A549 (cell line): Measurements from ENCODE around the gene FLNB. TPM values are rescaled to one million over a fixed set of nuclear protein-coding genes. Genes with fewer than 3 reads are reported as not detected.

Source experiments
- ATAC-seq, 2 experiments: fragments of 200-7000 bp in 1 of 2; fragments of >200 bp in 1 of 2; cut with Nextera tagmentation in 1 of 2; cut with Tn5 transposase in 1 of 2; 3 replicates each; pipeline versions ENCODE4 v1.8.0 to v1.9.1; 2018 to 2020; ENCODE audit warnings: mild to moderate bottlenecking in 1 of 2, moderate library complexity in 1 of 2
- CTCF ChIA-PET: fragments of 300-600 bp; sonication (Branson Sonifier 250); formaldehyde crosslinking; extraction: SDS; loops from one replicate; lab custom pipeline; 2021; ENCODE audit warnings: antibody characterized with exemption, inconsistent platforms; lab: Yijun Ruan, JAX
- POLR2A ChIA-PET: fragments of 350-600 bp; formaldehyde crosslinking; extraction: SDS; loops from one replicate; lab custom pipeline; 2021; ENCODE audit warnings: antibody characterized with exemption, inconsistent platforms; lab: Yijun Ruan, JAX
- DNase-seq, 2 experiments: peaks; one replicate each; pipeline versions ENCODE4 v3.0.0 to v3.0.0-alpha.2; 2011 to 2016; ENCODE audit warnings: low read depth in 1 of 2, low spot score in 1 of 2
- FAIRE-seq: peaks from 2 replicates; lab custom pipeline; 2011; peaks lifted over from hg19 to GRCh38; lab: Jason Lieb, UNC
- H3K27ac ChIP-seq, 2 experiments: fragments of >200 bp; sonication (Bioruptor Twin); formaldehyde crosslinking; 3 replicates each; pipeline ENCODE4 v1.5.1; 2016 to 2017
- H3K4me1 ChIP-seq: fragments of >200 bp; sonication (Bioruptor Twin); formaldehyde crosslinking; 3 replicates; pipeline ENCODE4 v1.6.1; 2016
- H3K4me2 ChIP-seq: fragments of >200 bp; sonication (Bioruptor Twin); formaldehyde crosslinking; 3 replicates; pipeline ENCODE4 v1.6.1; 2016
- H3K4me3 ChIP-seq: fragments of >200 bp; sonication (Bioruptor Twin); formaldehyde crosslinking; 3 replicates; pipeline ENCODE4 v1.5.1; 2016
- H3K9me3 ChIP-seq: fragments of >200 bp; sonication (Bioruptor Twin); formaldehyde crosslinking; 3 replicates; pipeline ENCODE4 v1.6.1; 2016
- GATA3 ChIP-seq: IDR thresholded peaks from 2 replicates; pipeline ENCODE4 v1.6.1; 2012; ENCODE audit warnings: borderline replicate concordance
- HDAC2 ChIP-seq: fragments of 200-600 bp; sonication (generic); IDR thresholded peaks from 2 replicates; pipeline ENCODE4 v1.6.1; 2016
- HEYL ChIP-seq: fragments of 250-450 bp; sonication (Bioruptor Pico); IDR thresholded peaks from 2 replicates; pipeline ENCODE4 v1.8.0; 2021; ENCODE audit warnings: mild to moderate bottlenecking, moderate library complexity
- KDM1A ChIP-seq: fragments of 200-600 bp; sonication (generic); IDR thresholded peaks from 2 replicates; pipeline ENCODE4 v1.6.1; 2016; ENCODE audit warnings: low read depth, mild to moderate bottlenecking
- KDM5A ChIP-seq: fragments of 200-600 bp; sonication (generic); IDR thresholded peaks from 2 replicates; pipeline ENCODE4 v1.6.1; 2016; ENCODE audit warnings: antibody characterized with exemption, mild to moderate bottlenecking
- MAFK ChIP-seq: fragments of 450-650 bp; IDR thresholded peaks from 2 replicates; pipeline ENCODE4 v1.6.1; 2014; ENCODE audit not compliant: partially characterized antibody
- MAZ ChIP-seq: fragments of 150-350 bp; IDR thresholded peaks from 2 replicates; pipeline ENCODE4 v1.6.1; 2014; ENCODE audit warnings: antibody characterized with exemption, low read depth, low read length, borderline replicate concordance
- NR3C1 ChIP-seq: fragments of >200 bp; sonication (Bioruptor Twin); formaldehyde crosslinking; IDR thresholded peaks from 3 replicates; pipeline ENCODE4 v1.6.1; 2017
- POLR2A ChIP-seq: IDR thresholded peaks from 2 replicates; pipeline ENCODE4 v1.6.1; 2012; ENCODE audit warnings: mild to moderate bottlenecking, low read length
- POLR2AphosphoS2 ChIP-seq: conservative IDR thresholded peaks from 2 replicates; pipeline ENCODE4 v1.6.1; 2012; ENCODE audit warnings: low read length, improper control_type of control experiment, inconsistent platforms
- RCOR1 ChIP-seq: fragments of 150-350 bp; IDR thresholded peaks from 2 replicates; pipeline ENCODE4 v1.6.1; 2014; ENCODE audit warnings: antibody characterized with exemption, low read length, low read depth
- RFX5 ChIP-seq: fragments of 450-650 bp; IDR thresholded peaks from 2 replicates; pipeline ENCODE4 v1.7.1; 2014; ENCODE audit warnings: antibody characterized with exemption, mild to moderate bottlenecking, moderate library complexity
- RNF2 ChIP-seq: fragments of 200-600 bp; sonication (generic); IDR thresholded peaks from 2 replicates; pipeline ENCODE4 v1.6.1; 2016; ENCODE audit warnings: low read depth, mild to moderate bottlenecking, antibody characterized with exemption, moderate library complexity, borderline replicate concordance
- SMC3 ChIP-seq: fragments of >200 bp; sonication (Bioruptor Twin); formaldehyde crosslinking; IDR thresholded peaks from 3 replicates; pipeline ENCODE4 v1.6.1; 2018; ENCODE audit warnings: inconsistent platforms
- SREBF2 ChIP-seq: fragments of 450-650 bp; IDR thresholded peaks from 2 replicates; pipeline ENCODE4 v1.6.1; 2014; ENCODE audit warnings: mild to moderate bottlenecking, moderate library complexity
- ZC3H11A ChIP-seq: fragments of 450-650 bp; IDR thresholded peaks from 2 replicates; pipeline ENCODE4 v1.6.1; 2014; ENCODE audit warnings: antibody characterized with exemption, mild to moderate bottlenecking
- ZSCAN20 ChIP-seq: fragments of 250-450 bp; sonication (Bioruptor Pico); IDR thresholded peaks from 2 replicates; pipeline ENCODE4 v1.8.0; 2022; ENCODE audit warnings: mild to moderate bottlenecking, moderate library complexity
- WGBS: methylation state at CpG from one replicate; pipeline ENCODE4 v1.1.6; 2017; ENCODE audit errors: missing lambda C conversion rate; 5-methylcytosine and 5-hydroxymethylcytosine counted together
- polyA plus RNA-seq, 4 experiments: library from polyadenylated mRNA; depleted of rRNA in 3 of 4; stranded (reverse); fragments of >200 nt; fragmentation: RNase III in 1 of 4; extraction: RNeasy Plus Mini Kit Qiagen cat#74134 plus additional on column Dnase treatment in 1 of 4; gene quantifications; 2 replicates in 3 of 4; 3 replicates in 1 of 4; pipeline ENCODE4 v1.2.3, GENCODE V29; 2011 to 2017
- TF ChIP-seq, protein P1 (sequence below): fragments of >200 bp; sonication (Bioruptor Twin); formaldehyde crosslinking; IDR thresholded peaks from 3 replicates; pipeline ENCODE4 v1.5.1; 2016
- TF ChIP-seq, protein P2 (sequence below): fragments of 250-450 bp; sonication (Bioruptor Pico); IDR thresholded peaks from 2 replicates; pipeline ENCODE4 v1.5.0; 2021; ENCODE audit warnings: mild to moderate bottlenecking, moderate library complexity, borderline replicate concordance
- TF ChIP-seq, protein P3 (sequence below): IDR thresholded peaks from 2 replicates; pipeline ENCODE4 v1.6.1; 2012
- TF ChIP-seq, protein P4 (sequence below): fragments of >200 bp; sonication (Bioruptor Twin); formaldehyde crosslinking; IDR thresholded peaks from 3 replicates; pipeline ENCODE4 v1.6.1; 2016

The FLNB gene
- polyA plus RNA-seq, 2 of the 4 experiments (the other 2 are of a cell fraction) = 235 to 439 TPM

DNA sequence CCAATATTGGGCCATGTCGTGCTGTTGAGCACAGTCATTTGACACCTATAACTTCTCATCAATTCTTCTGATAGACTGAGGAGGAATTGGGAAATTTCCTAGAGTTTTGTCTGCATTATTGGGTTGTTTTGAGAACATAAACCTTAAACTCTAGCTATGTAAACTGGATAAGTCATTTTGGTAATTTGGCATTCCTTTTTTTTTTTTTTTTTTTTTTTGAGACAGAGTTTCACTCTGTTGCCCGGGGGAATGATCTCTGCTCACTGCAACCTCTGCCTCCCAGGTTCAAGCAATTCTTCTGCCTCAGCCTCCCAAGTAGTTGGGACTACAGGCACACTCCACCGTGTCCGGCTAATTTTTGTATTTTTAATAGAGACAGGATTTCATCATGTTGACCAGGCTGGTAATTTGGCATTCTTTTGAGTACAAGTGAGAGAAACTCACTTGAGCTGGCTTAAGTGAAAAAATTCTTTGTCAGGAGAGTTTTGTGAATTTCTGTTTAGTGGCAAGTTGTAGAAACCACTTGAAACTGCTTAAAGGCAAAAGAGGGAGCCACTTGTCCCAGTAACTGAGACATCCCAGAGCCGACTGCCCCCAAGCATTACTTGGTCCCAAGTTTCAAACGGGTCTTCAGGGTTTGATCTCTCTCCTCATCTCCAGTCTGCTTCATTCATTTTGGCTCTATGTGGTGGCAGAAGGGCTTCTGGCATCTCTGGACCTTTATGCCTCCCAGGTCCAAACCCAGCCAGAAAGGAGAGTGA is 34.9 kb downstream of the FLNB start:
- ATAC-seq (no peak), DNase-seq (no peak), FAIRE-seq (no peak)
- Histone ChIP-seq H3K4me1 (peaks cover 100% of the 10 kb centered on the region), H3K9me3 (no peaks in the 10 kb centered on the region), H3K4me2 (peak overlapping the region; percentile 71), H3K27ac (peak overlapping the region; percentile 43 to 69; a peak in 4 of 6 replicates), H3K4me3 (no peak overlapping the region; the same call in 2 of the 3 replicates)
- 39% methylated on average over 6 of the region's 6 CpGs for WGBS
- TF ChIP-seq, protein P1, sequence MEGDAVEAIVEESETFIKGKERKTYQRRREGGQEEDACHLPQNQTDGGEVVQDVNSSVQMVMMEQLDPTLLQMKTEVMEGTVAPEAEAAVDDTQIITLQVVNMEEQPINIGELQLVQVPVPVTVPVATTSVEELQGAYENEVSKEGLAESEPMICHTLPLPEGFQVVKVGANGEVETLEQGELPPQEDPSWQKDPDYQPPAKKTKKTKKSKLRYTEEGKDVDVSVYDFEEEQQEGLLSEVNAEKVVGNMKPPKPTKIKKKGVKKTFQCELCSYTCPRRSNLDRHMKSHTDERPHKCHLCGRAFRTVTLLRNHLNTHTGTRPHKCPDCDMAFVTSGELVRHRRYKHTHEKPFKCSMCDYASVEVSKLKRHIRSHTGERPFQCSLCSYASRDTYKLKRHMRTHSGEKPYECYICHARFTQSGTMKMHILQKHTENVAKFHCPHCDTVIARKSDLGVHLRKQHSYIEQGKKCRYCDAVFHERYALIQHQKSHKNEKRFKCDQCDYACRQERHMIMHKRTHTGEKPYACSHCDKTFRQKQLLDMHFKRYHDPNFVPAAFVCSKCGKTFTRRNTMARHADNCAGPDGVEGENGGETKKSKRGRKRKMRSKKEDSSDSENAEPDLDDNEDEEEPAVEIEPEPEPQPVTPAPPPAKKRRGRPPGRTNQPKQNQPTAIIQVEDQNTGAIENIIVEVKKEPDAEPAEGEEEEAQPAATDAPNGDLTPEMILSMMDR = no peak
- TF ChIP-seq KDM1A (no peak), ZSCAN20 (CRISPR knock-in tag) (no peak), MAFK (no peak)
- TF ChIP-seq, protein P2, sequence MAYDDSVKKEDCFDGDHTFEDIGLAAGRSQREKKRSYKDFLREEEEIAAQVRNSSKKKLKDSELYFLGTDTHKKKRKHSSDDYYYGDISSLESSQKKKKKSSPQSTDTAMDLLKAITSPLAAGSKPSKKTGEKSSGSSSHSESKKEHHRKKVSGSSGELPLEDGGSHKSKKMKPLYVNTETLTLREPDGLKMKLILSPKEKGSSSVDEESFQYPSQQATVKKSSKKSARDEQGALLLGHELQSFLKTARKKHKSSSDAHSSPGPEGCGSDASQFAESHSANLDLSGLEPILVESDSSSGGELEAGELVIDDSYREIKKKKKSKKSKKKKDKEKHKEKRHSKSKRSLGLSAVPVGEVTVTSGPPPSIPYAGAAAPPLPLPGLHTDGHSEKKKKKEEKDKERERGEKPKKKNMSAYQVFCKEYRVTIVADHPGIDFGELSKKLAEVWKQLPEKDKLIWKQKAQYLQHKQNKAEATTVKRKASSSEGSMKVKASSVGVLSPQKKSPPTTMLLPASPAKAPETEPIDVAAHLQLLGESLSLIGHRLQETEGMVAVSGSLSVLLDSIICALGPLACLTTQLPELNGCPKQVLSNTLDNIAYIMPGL (CRISPR knock-in tag) = no peak
- POLR2A ChIA-PET = no interaction called here
- CTCF ChIA-PET = interaction anchor here (0.6 to 1.8 kb wide), 3 partner anchors 25 to 81 kb away, joined by 3 to 7 read pairs (median 4); no protein-coding TSS in a partner anchor

DNA sequence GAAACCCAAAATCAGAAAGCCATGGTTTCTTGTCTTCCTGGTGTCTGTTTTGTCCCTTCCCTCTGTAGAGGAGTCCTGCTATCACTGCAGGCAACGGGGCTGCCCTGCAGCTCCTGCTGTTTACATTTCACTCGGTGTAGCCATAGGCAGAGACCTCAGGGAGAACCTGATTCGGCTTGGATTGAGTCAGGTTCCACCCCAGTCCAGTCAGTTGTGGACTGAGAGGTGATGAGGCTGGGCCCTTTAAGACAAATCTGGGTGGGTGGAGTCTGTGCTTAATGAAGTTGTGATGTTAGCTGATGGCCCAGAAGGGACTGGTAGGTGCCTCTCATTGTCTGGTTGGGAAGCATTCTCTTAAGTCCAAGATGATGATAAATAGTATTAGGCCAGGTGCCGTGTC is 35.7 kb downstream of the FLNB start:
- ATAC-seq = peak; percentile 20 to 24; a peak in 4 of 6 replicates
- FAIRE-seq = no peak
- Histone ChIP-seq H3K4me1 (peaks cover 100% of the 10 kb centered on the region), H3K9me3 (no peaks in the 10 kb centered on the region), H3K4me3 (no peak overlapping the region), H3K4me2 (peak overlapping the region; percentile 71), H3K27ac (peak overlapping the region; percentile 43 to 69; a peak in 4 of 6 replicates)
- CTCF ChIA-PET = interaction anchor here (1.3 kb wide), 1 partner anchor 26 kb away, joined by 4 read pairs; no protein-coding TSS in a partner anchor
- POLR2A ChIA-PET = no interaction called here
- 46% methylated on average over 3 of the region's 4 CpGs for WGBS
- no peak for TF ChIP-seq MAZ
- no peak for TF ChIP-seq POLR2A
- TF ChIP-seq SREBF2 = no peak
- TF ChIP-seq, protein P3, sequence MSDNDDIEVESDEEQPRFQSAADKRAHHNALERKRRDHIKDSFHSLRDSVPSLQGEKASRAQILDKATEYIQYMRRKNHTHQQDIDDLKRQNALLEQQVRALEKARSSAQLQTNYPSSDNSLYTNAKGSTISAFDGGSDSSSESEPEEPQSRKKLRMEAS = no peak
- no peak for TF ChIP-seq RNF2
- TF ChIP-seq, protein P4, sequence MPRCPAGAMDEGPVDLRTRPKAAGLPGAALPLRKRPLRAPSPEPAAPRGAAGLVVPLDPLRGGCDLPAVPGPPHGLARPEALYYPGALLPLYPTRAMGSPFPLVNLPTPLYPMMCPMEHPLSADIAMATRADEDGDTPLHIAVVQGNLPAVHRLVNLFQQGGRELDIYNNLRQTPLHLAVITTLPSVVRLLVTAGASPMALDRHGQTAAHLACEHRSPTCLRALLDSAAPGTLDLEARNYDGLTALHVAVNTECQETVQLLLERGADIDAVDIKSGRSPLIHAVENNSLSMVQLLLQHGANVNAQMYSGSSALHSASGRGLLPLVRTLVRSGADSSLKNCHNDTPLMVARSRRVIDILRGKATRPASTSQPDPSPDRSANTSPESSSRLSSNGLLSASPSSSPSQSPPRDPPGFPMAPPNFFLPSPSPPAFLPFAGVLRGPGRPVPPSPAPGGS = no peak
- TF ChIP-seq, all 56 proteins: peak for 0
- DNase-seq = no peak

DNA sequence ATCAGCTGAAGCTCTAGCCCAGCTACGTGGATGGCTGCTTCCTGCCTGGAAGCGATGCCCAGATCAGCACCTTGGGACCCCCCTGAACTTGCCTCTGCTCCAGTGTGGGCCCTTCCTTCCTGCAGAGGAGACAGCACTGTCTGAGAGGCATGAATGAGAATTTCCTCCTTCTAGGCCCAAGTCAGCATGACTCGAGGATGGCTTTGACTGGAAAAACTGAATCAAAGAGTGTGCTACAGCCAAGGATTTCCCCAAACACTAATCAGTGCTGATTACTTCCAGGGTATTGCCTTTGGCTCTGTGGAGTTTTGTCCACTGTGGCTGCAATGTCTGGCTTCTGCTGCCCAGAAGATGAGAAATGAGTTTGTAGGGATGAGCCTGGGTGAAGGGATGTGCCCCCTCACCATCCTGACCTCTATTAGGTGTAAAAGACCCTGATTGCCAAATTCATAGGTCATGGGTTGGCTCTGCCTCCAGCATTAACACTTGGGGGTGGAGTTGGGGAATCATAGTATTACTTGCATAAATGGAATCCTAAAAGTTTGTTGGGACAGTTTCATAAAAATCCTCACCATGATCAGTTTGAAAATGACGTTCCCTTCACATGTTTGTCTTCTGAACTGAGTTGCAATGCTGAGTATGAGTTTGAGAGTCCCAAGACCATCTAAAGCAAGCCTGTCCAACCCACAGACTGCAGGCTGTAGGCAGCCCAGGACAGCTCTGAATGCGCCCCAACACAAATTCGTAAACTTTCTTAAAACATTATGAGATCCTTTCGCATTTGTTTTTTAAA is 36.7 kb downstream of the FLNB start:
- 73% methylated on average over 7 of the region's 7 CpGs for WGBS
- CTCF ChIA-PET = interaction anchor here (0.6 to 1.4 kb wide), 2 partner anchors 16 to 170 kb away, joined by 3 to 4 read pairs; no protein-coding TSS in a partner anchor
- H3K9me3 ChIP-seq = no peaks in the 10 kb centered on the region
- POLR2A ChIA-PET = no interaction called here
- FAIRE-seq (no peak), DNase-seq (no peak), ATAC-seq (no peak; a peak in 1 of 6 replicates)
- H3K4me2 ChIP-seq = peak overlapping the region; percentile 71
- H3K4me1 ChIP-seq = peaks cover 100% of the 10 kb centered on the region
- peak overlapping the region; percentile 43 to 69; a peak in 5 of 6 replicates for H3K27ac ChIP-seq
- H3K4me3 ChIP-seq = no peak overlapping the region
- TF ChIP-seq POLR2AphosphoS2 = no peak; the same call in 1 of the 2 replicates
- no peak for TF ChIP-seq SMC3
- TF ChIP-seq RFX5 = no peak
- TF ChIP-seq HEYL = no peak
- no peak for TF ChIP-seq RCOR1
- no peak for TF ChIP-seq HDAC2
- no peak for TF ChIP-seq KDM5A
- TF ChIP-seq KDM1A = no peak
- TF ChIP-seq NR3C1 = no peak
- TF ChIP-seq ZC3H11A = no peak
- no peak for TF ChIP-seq GATA3
- TF ChIP-seq ZSCAN20 (CRISPR knock-in tag) = no peak
- TF ChIP-seq, protein P1 = no peak
- TF ChIP-seq MAZ = no peak
